ENCODE data around the gene ANKRD13A. TPM values are rescaled to one million over a fixed set of nuclear protein-coding genes. Genes with fewer than 3 reads are reported as not detected.
A peak's percentile ranks its signal among the peaks of the same experiment; 100 is the strongest.
"Not testable (repeated sequence)": the region's sequence is repeated elsewhere in the genome, so short reads cannot be mapped to it uniquely, and the experiment has no call there.

ANKRD13A gene
- total and polyA plus RNA-seq, 5 donors from 2014 or later: 36.6 to 71.0 (median 41.8) TPM

GRCh38 chr12:110039085-110039807 is 40.0 kb downstream of the ANKRD13A start:
- peak; percentile 82 to 91 for ATAC-seq (ENCODE audit: low read depth in 2 of 2)
- H3K36me3 Mint-ChIP-seq: peaks cover 32% of the 10 kb centered on the region
- Histone ChIP-seq H3K4me3 (ENCODE audit: low read depth, low read length) (peak overlapping the region; percentile 23), H3K9me3 (ENCODE audit: control insufficient read depth in 2 of 2, low read length in 2 of 2) (no peaks in the 10 kb centered on the region), H3K4me1 (ENCODE audit: control insufficient read depth, insufficient read depth, low read length, poor library complexity, severe bottlenecking) (peaks cover 15% of the 10 kb centered on the region), H3K27me3 (ENCODE audit: control insufficient read depth, insufficient read depth, low read length) (no peaks in the 10 kb centered on the region), H3K27ac (ENCODE audit: insufficient read depth, low read length, poor library complexity, severe bottlenecking) (peak overlapping the region; percentile 48), H3K36me3 (ENCODE audit: control insufficient read depth, insufficient read depth, low read length) (peaks cover 52% of the 10 kb centered on the region)
- no peaks in the 10 kb centered on the region for H3K27me3 Mint-ChIP-seq
- peaks cover 18 to 42% (median 34%) of the 10 kb centered on the region in 4 donors for H3K4me1 Mint-ChIP-seq
- peak in 2 of 3 donors; percentile 40 to 69 for DNase-seq
- no peaks in the 10 kb centered on the region for H3K9me3 Mint-ChIP-seq
- peak overlapping the region; percentile 91 to 92 (median 92) for H3K27ac Mint-ChIP-seq
- peak overlapping the region in 3 of 4 donors; percentile 24 to 47 (median 28) for H3K4me3 Mint-ChIP-seq

GRCh38 chr12:110042264-110042663 is 43.0 kb downstream of the ANKRD13A start:
- peak overlapping the region in 2 of 3 donors; percentile 53 to 58 for H3K27ac Mint-ChIP-seq
- peaks cover 25% of the 10 kb centered on the region for H3K4me1 ChIP-seq (ENCODE audit: control insufficient read depth, insufficient read depth, low read length, poor library complexity, severe bottlenecking)
- H3K9me3 Mint-ChIP-seq: no peaks in the 10 kb centered on the region
- no peaks in the 10 kb centered on the region for H3K27me3 ChIP-seq (ENCODE audit: control insufficient read depth, insufficient read depth, low read length)
- H3K9me3 ChIP-seq (ENCODE audit: control insufficient read depth in 2 of 2, low read length in 2 of 2): no peaks in the 10 kb centered on the region
- peaks cover 29% of the 10 kb centered on the region for H3K36me3 ChIP-seq (ENCODE audit: control insufficient read depth, insufficient read depth, low read length)
- ATAC-seq (ENCODE audit: low read depth in 2 of 2): no peak
- H3K4me3 ChIP-seq (ENCODE audit: low read depth, low read length): no peak overlapping the region
- no peak for DNase-seq
- peak overlapping the region in 1 of 4 donors; percentile 29 for H3K4me3 Mint-ChIP-seq
- peaks cover 13 to 55% (median 40%) of the 10 kb centered on the region in 4 donors for H3K4me1 Mint-ChIP-seq
- H3K27ac ChIP-seq (ENCODE audit: insufficient read depth, low read length, poor library complexity, severe bottlenecking): no peak overlapping the region
- peaks cover 13% of the 10 kb centered on the region for H3K36me3 Mint-ChIP-seq
- no peaks in the 10 kb centered on the region for H3K27me3 Mint-ChIP-seq

DNA sequence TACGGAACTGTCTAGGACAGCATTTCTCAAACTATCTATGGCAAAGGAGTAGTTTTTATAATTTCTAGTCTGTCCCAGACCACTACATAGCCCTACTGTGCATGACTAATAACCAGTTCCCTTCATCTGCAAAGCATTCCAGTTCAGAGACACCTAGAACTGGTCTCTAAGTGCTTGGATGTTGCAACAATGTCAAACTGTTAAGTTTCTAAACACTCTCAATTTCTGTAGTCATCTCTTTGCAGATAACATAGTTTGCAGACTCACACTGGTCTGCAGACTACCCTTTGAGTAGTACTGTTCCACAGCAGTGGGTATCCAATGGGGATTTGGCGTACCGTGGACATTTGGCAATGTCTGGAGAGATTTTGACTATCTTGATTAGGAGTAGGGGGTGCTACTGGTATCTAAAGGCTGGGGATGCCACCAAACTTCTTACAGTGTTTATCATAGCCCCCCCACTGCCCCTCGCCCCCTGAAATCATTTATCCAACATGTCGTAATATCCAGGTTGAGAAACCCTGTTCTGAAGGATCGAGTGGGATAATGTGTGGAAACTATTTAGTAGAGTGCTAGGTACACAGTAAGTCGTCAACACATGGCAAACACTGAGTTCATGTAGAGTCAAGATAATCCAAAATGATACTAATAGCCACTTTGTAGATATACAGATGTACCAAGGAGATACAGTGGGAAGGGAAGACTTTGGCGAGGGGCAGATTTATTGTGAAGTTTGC is 47.4 kb downstream of the ANKRD13A start:
- Histone ChIP-seq H3K36me3 (ENCODE audit: control insufficient read depth, insufficient read depth, low read length) (peaks cover 11% of the 10 kb centered on the region), H3K9me3 (ENCODE audit: control insufficient read depth in 2 of 2, low read length in 2 of 2) (no peaks in the 10 kb centered on the region), H3K4me1 (ENCODE audit: control insufficient read depth, insufficient read depth, low read length, poor library complexity, severe bottlenecking) (peaks cover 22% of the 10 kb centered on the region), H3K27ac (ENCODE audit: insufficient read depth, low read length, poor library complexity, severe bottlenecking) (no peak overlapping the region), H3K4me3 (ENCODE audit: low read depth, low read length) (peak overlapping the region; percentile 97), H3K27me3 (ENCODE audit: control insufficient read depth, insufficient read depth, low read length) (no peaks in the 10 kb centered on the region)
- DNase-seq (no peak), ATAC-seq (ENCODE audit: low read depth in 2 of 2) (no peak)
- H3K27me3 Mint-ChIP-seq: no peaks in the 10 kb centered on the region
- peaks cover 5% of the 10 kb centered on the region for H3K36me3 Mint-ChIP-seq
- peak overlapping the region in 1 of 3 donors; percentile 92 for H3K27ac Mint-ChIP-seq
- H3K4me3 Mint-ChIP-seq: peak overlapping the region; percentile 61 to 94 (median 88)
- no peaks in the 10 kb centered on the region for H3K9me3 Mint-ChIP-seq
- peaks cover 12 to 55% (median 27%) of the 10 kb centered on the region in 4 donors for H3K4me1 Mint-ChIP-seq

DNA sequence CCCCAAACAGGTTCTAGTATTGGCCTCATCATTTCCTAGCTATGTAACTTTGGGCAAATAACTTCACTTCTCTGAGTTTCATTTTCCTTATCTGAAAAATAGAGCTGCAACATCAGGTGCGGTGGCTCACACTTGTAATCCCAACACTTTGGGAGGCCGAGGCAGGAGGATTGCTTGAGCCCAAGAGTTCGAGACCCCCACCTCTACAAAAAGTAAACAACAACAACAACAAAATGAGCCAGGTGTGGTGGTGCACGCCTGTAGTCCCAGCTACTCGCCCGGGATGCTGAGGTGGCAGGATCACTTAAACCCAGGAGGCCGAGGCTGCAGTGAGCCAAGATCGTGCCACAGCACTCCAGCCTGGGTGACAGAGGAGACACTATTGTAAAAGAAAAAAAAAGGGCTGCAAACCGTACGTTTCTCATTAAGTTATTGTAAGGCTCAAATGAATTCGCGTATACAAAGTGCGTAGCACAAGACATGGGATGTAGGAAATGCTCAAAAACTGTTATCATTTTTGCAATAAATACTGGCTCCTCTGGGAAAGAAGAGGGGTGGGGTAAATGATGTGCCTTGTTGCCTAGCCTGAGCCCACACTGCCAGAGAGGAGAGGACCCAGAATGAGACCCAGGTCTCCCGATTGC is 48.2 kb downstream of the ANKRD13A start:
- Mint-ChIP-seq H3K36me3 (peaks cover 5% of the 10 kb centered on the region), H3K4me3 (peak overlapping the region; percentile 61 to 94 (median 88)), H3K9me3 (no peaks in the 10 kb centered on the region), H3K27me3 (no peaks in the 10 kb centered on the region), H3K27ac (peak overlapping the region; percentile 59 to 99 (median 92)), H3K4me1 (peaks cover 12 to 52% (median 24%) of the 10 kb centered on the region in 4 donors)
- peaks cover 4% of the 10 kb centered on the region for H3K36me3 ChIP-seq (ENCODE audit: control insufficient read depth, insufficient read depth, low read length)
- H3K4me3 ChIP-seq (ENCODE audit: low read depth, low read length): peak overlapping the region; percentile 97
- DNase-seq (no peak), ATAC-seq (ENCODE audit: low read depth in 2 of 2) (no peak)
- H3K27me3 ChIP-seq (ENCODE audit: control insufficient read depth, insufficient read depth, low read length): no peaks in the 10 kb centered on the region
- H3K27ac ChIP-seq (ENCODE audit: insufficient read depth, low read length, poor library complexity, severe bottlenecking): peak overlapping the region; percentile 87
- no peaks in the 10 kb centered on the region for H3K9me3 ChIP-seq (ENCODE audit: control insufficient read depth in 2 of 2, low read length in 2 of 2)
- peaks cover 22% of the 10 kb centered on the region for H3K4me1 ChIP-seq (ENCODE audit: control insufficient read depth, insufficient read depth, low read length, poor library complexity, severe bottlenecking)

DNA sequence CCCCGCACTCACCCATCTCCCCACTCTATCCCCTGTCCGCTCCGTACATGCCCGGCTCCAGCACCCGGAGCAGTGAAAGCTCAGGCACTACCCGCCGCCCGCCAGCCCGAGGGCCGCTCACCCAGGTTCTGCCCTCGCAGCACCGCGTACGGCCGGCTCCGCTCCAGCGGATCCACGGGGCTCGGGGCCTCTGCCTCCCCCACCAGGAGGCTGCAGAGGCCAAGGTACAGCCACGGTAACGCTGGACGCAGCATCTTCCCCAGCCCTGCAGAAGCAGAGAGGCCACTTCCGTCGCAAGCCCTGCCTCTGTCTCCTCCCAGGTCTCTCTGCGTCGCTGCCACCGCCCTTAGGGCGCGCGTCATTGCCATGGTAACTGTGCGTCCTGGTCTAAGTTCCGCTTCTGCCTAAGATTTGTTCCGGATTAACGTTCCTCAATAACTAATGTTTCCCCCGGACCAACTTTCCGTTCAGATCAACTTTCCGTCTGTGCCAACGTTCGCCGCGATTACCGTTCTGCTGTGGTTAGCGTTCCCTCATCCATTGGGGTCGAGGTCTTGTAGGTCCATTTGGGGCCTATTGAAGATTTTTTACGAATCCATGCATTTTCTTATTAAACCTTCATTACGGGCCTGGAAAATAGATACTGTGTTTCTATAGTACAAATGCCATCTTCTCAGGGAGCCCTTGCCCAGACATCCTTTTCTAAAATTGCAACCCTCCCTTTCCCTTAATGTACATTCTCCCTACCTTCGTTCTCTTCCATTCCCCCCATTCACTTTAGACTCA is 49.2 kb downstream of the ANKRD13A start, which contains the start of gene C12orf76:
Gene C12orf76 (minus strand): TSS at position 281 of the 786 bp plus-strand sequence. CDS start 27 bp downstream, at position 254.
- H3K27me3 ChIP-seq (ENCODE audit: control insufficient read depth, insufficient read depth, low read length): no peaks in the 10 kb centered on the region
- no peaks in the 10 kb centered on the region for H3K9me3 ChIP-seq (ENCODE audit: control insufficient read depth in 2 of 2, low read length in 2 of 2)
- peak; percentile 100 for ATAC-seq (ENCODE audit: low read depth in 2 of 2)
- Mint-ChIP-seq H3K27ac (peak within 1 kb of the TSS; percentile 92 to 99 (median 94)), H3K27me3 (no peaks in the 10 kb centered on the region), H3K9me3 (no peaks in the 10 kb centered on the region), H3K4me1 (peaks cover 7 to 43% (median 16%) of the 10 kb centered on the region in 4 donors), H3K36me3 (peaks cover 3% of the 10 kb centered on the region), H3K4me3 (peak within 1 kb of the TSS; percentile 61 to 94 (median 88))
- peaks cover 4% of the 10 kb centered on the region for H3K36me3 ChIP-seq (ENCODE audit: control insufficient read depth, insufficient read depth, low read length)
- DNase-seq: peak; percentile 87 to 97 (median 91)
- H3K4me3 ChIP-seq (ENCODE audit: low read depth, low read length): peak within 1 kb of the TSS; percentile 97
- peaks cover 22% of the 10 kb centered on the region for H3K4me1 ChIP-seq (ENCODE audit: control insufficient read depth, insufficient read depth, low read length, poor library complexity, severe bottlenecking)
- H3K27ac ChIP-seq (ENCODE audit: insufficient read depth, low read length, poor library complexity, severe bottlenecking): peak within 1 kb of the TSS; percentile 87

GRCh38 chr12:110049034-110049433 is 49.8 kb downstream of the ANKRD13A start:
- not testable (repeated sequence) for ATAC-seq (ENCODE audit: low read depth in 2 of 2); H3K27me3 ChIP-seq (ENCODE audit: control insufficient read depth, insufficient read depth, low read length); H3K9me3 Mint-ChIP-seq; H3K27me3 Mint-ChIP-seq; H3K36me3 Mint-ChIP-seq; H3K9me3 ChIP-seq (ENCODE audit: control insufficient read depth in 2 of 2, low read length in 2 of 2); H3K36me3 ChIP-seq (ENCODE audit: control insufficient read depth, insufficient read depth, low read length); DNase-seq
- Mint-ChIP-seq H3K27ac (peak overlapping the region; percentile 92 to 99 (median 94)), H3K4me3 (peak overlapping the region; percentile 61 to 94 (median 88)), H3K4me1 (peaks cover 7 to 42% (median 15%) of the 10 kb centered on the region in 4 donors)
- H3K27ac ChIP-seq (ENCODE audit: insufficient read depth, low read length, poor library complexity, severe bottlenecking): peak overlapping the region; percentile 87
- H3K4me3 ChIP-seq (ENCODE audit: low read depth, low read length): peak overlapping the region; percentile 97
- H3K4me1 ChIP-seq (ENCODE audit: control insufficient read depth, insufficient read depth, low read length, poor library complexity, severe bottlenecking): peaks cover 22% of the 10 kb centered on the region

GRCh38 chr12:110049666-110050065 is 50.4 kb downstream of the ANKRD13A start:
- peak overlapping the region in 2 of 3 donors; percentile 92 to 94 for H3K27ac Mint-ChIP-seq
- not testable (repeated sequence) for H3K4me3 ChIP-seq (ENCODE audit: low read depth, low read length); H3K27ac ChIP-seq (ENCODE audit: insufficient read depth, low read length, poor library complexity, severe bottlenecking); H3K27me3 ChIP-seq (ENCODE audit: control insufficient read depth, insufficient read depth, low read length); ATAC-seq (ENCODE audit: low read depth in 2 of 2); H3K9me3 Mint-ChIP-seq; H3K36me3 Mint-ChIP-seq; DNase-seq; H3K9me3 ChIP-seq (ENCODE audit: control insufficient read depth in 2 of 2, low read length in 2 of 2); H3K36me3 ChIP-seq (ENCODE audit: control insufficient read depth, insufficient read depth, low read length); H3K27me3 Mint-ChIP-seq
- H3K4me3 Mint-ChIP-seq: peak overlapping the region in 3 of 4 donors; percentile 36 to 89 (median 87)
- H3K4me1 Mint-ChIP-seq: peaks cover 7 to 40% (median 15%) of the 10 kb centered on the region in 4 donors
- peaks cover 22% of the 10 kb centered on the region for H3K4me1 ChIP-seq (ENCODE audit: control insufficient read depth, insufficient read depth, low read length, poor library complexity, severe bottlenecking)

Data from CD4-positive, CD25-positive, alpha-beta regulatory T cell (primary cell).